ENCODE measurements around the gene CWC27. TPM values are rescaled to one million over a fixed set of nuclear protein-coding genes. Genes with fewer than 3 reads are reported as not detected.
A peak's percentile ranks its signal among the peaks of the same experiment; 100 is the strongest.

CWC27 gene, protein sequence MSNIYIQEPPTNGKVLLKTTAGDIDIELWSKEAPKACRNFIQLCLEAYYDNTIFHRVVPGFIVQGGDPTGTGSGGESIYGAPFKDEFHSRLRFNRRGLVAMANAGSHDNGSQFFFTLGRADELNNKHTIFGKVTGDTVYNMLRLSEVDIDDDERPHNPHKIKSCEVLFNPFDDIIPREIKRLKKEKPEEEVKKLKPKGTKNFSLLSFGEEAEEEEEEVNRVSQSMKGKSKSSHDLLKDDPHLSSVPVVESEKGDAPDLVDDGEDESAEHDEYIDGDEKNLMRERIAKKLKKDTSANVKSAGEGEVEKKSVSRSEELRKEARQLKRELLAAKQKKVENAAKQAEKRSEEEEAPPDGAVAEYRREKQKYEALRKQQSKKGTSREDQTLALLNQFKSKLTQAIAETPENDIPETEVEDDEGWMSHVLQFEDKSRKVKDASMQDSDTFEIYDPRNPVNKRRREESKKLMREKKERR
- total RNA-seq = 10 to 100 TPM; 10.9 to 14.0 TPM

DNA sequence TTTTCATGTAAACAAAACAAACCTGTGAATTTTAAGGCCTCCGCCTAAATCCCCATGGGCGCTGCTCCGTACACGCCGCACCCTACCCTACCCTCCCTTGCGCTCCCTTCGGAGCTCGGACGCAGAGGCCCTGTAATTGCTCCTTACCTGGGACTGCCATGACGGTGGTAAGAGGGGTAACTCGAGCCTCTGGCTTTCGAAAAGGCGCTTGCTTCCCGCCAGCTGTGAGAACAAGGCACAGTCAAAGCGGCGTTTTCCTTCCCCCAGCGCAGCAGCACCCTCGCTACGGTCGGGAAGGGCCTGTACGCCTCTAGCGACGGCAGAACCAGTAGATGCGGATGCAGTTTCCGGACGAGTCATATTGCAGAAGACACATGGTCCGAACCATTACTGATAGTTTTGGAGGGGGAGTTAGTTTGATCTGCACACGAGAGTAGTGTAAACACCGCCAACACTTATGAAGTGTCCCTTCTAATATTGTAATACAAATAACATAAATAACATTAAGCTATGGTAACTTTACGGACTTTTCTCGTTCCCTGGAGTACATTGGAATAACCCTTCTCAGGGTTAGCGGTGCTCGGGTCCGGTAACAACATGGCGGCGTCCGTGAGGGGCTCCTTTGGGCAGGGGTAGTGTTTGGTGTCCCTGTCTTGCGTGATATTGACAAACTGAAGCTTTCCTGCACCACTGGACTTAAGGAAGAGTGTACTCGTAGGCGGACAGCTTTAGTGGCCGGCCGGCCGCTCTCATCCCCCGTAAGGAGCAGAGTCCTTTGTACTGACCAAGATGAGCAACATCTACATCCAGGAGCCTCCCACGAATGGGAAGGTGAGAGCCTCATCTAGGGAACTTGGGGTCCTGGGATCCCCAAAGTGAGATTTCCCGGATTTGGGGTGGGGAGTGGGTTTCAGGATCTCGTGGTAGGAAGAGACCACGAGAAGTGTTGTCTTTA is at the start of gene CWC27, which contains the start of gene SREK1IP1:
Gene CWC27, plus strand, starts transcription at position 573 of the 955 bp plus-strand sequence. Its CDS starts 217 bp downstream, at position 790.
Gene SREK1IP1, minus strand, starts transcription at position 334 of the 955 bp plus-strand sequence. Its CDS starts 174 bp downstream, at position 160.
- TF ChIP-seq, protein P1, sequence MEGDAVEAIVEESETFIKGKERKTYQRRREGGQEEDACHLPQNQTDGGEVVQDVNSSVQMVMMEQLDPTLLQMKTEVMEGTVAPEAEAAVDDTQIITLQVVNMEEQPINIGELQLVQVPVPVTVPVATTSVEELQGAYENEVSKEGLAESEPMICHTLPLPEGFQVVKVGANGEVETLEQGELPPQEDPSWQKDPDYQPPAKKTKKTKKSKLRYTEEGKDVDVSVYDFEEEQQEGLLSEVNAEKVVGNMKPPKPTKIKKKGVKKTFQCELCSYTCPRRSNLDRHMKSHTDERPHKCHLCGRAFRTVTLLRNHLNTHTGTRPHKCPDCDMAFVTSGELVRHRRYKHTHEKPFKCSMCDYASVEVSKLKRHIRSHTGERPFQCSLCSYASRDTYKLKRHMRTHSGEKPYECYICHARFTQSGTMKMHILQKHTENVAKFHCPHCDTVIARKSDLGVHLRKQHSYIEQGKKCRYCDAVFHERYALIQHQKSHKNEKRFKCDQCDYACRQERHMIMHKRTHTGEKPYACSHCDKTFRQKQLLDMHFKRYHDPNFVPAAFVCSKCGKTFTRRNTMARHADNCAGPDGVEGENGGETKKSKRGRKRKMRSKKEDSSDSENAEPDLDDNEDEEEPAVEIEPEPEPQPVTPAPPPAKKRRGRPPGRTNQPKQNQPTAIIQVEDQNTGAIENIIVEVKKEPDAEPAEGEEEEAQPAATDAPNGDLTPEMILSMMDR (IDR thresholded peaks at IDR 0.05) = peak in 4 of 7 experiments; percentile 13 to 42 (median 20)
- peak; percentile 75 to 96 (median 93) for TF ChIP-seq POLR2A (IDR thresholded peaks at IDR 0.05)
- 0 to 1% methylated on average over 43 to 48 of the region's 48 CpGs for WGBS, 2 donors
- DNase-seq (peak; percentile 82 to 88 (median 84)), ATAC-seq (peak; percentile 98)
- Histone ChIP-seq H3K4me3 (peak within 1 kb of the TSS; percentile 21 to 92), H3K27ac (peak within 1 kb of the TSS; percentile 77 to 96 (median 88)), H3K9me3 (no peaks in the 10 kb centered on the region), H3K36me3 (replicated peaks in 1 of 2; ENCODE audit: insufficient read depth in 1 of 2, low read depth in 2 of 2) (no peaks in the 10 kb centered on the region), H3K4me1 (peaks cover 33% of the 10 kb centered on the region), H3K27me3 (no peaks in the 10 kb centered on the region)
- intact Hi-C loops (cut with DNase I) = no loop called here

DNA sequence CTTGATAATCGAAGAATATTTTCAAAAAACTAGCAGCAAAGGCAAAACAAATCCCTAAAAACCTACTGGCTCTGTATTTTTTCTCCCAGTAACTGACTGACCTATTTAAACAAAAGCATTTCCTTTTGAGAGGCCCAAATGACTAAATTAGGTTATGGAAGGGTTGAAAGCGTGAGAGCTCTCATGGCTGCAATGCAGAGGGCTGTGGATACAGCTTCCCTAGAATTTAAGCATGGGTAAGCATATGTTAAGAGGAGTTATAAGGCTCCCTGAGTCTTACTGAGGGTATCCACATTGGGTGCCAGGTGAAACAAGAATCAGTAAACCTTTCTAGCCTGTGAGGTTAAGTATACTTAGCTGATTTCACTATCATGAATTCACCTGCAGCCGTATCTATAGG is 46.1 kb upstream of the CWC27 start:
- H3K9me3 ChIP-seq = no peaks in the 10 kb centered on the region
- TF ChIP-seq POLR2A (IDR thresholded peaks at IDR 0.05) = no peak
- TF ChIP-seq, protein P1 (IDR thresholded peaks at IDR 0.05) = no peak
- 65% methylated on average over 3 of the region's 3 CpGs for WGBS, 2 donors
- ATAC-seq (no peak), DNase-seq (no peak)
- H3K4me1 ChIP-seq = no peaks in the 10 kb centered on the region
- H3K27me3 ChIP-seq = no peaks in the 10 kb centered on the region
- peaks cover 0 to 4% of the 10 kb centered on the region in 2 donors for H3K36me3 ChIP-seq (replicated peaks in 1 of 2; ENCODE audit: insufficient read depth in 1 of 2, low read depth in 2 of 2)
- H3K27ac ChIP-seq = no peak overlapping the region
- intact Hi-C loops (cut with DNase I) = no loop called here
- H3K4me3 ChIP-seq = no peak overlapping the region

DNA sequence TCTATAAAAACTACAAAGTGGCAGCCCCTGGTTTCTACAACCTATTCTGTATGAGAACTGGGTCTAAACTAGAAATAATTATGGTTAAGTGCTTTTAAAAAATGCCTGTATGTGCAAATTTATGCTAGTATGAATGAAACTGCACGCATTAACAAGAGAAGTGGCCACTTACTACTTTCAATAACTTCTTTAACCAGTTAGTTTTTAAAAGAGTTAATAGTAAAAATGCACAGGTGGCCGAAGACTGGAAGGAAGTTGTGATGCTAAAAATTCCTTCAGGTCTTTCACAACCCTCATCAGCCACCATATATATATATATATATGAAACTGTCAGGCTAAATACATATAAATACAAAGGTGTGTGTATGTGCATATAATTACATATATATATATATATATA is 41.6 kb upstream of the CWC27 start:
- DNase-seq (no peak), ATAC-seq (no peak)
- TF ChIP-seq POLR2A (IDR thresholded peaks at IDR 0.05) = no peak
- TF ChIP-seq, protein P1 (IDR thresholded peaks at IDR 0.05) = no peak
- Histone ChIP-seq H3K9me3 (no peaks in the 10 kb centered on the region), H3K36me3 (replicated peaks in 1 of 2; ENCODE audit: insufficient read depth in 1 of 2, low read depth in 2 of 2) (peaks cover 0 to 4% of the 10 kb centered on the region in 2 donors), H3K4me3 (no peak overlapping the region), H3K4me1 (no peaks in the 10 kb centered on the region), H3K27ac (no peak overlapping the region), H3K27me3 (no peaks in the 10 kb centered on the region)
- WGBS, 2 donors = 91% methylated on average over 2 of the region's 2 CpGs
- intact Hi-C loops (cut with DNase I) = no loop called here

GRCh38 chr5:64742411-64742810 is 26.3 kb upstream of the CWC27 start:
- TF ChIP-seq POLR2A (IDR thresholded peaks at IDR 0.05) = no peak
- TF ChIP-seq, protein P1 (IDR thresholded peaks at IDR 0.05) = no peak
- H3K4me3 ChIP-seq = no peak overlapping the region
- H3K27me3 ChIP-seq = no peaks in the 10 kb centered on the region
- WGBS, 2 donors = 83 to 96% methylated on average over 1 of the region's 1 CpG
- H3K9me3 ChIP-seq = no peaks in the 10 kb centered on the region
- peaks cover 0 to 7% of the 10 kb centered on the region in 2 donors for H3K36me3 ChIP-seq (replicated peaks in 1 of 2; ENCODE audit: insufficient read depth in 1 of 2, low read depth in 2 of 2)
- peaks cover 6% of the 10 kb centered on the region for H3K4me1 ChIP-seq
- intact Hi-C loops (cut with DNase I) = no loop called here
- no peak overlapping the region for H3K27ac ChIP-seq
- ATAC-seq (no peak), DNase-seq (no peak)

Measured in body of pancreas (tissue), 4 donors.